T-helper 2 cell treated with Interferon-gamma antibody and Interleukin-4, amounts not matched to agents 5 μg/mL and 100 μg/mL, for 36 hours (primary cell): Measurements from ENCODE around the gene ENHO.

Experiments used
- DNase-seq: peaks from one replicate; pipeline ENCODE4 v3.0.0; 2021; ENCODE audit warnings: low spot score
- H3K27ac Mint-ChIP-seq: one replicate; pipeline ENCODE4 v1.8.0; 2021; ENCODE audit warnings: mild to moderate bottlenecking, mixed read lengths
- H3K27me3 Mint-ChIP-seq: one replicate; pipeline ENCODE4 v1.8.0; 2021; ENCODE audit warnings: low read depth, mixed read lengths
- H3K36me3 Mint-ChIP-seq: one replicate; pipeline ENCODE4 v1.8.0; 2021; ENCODE audit warnings: low read depth, mixed read lengths
- H3K4me1 Mint-ChIP-seq: one replicate; pipeline ENCODE4 v1.8.0; 2021; ENCODE audit warnings: low read depth, mixed read lengths
- H3K4me3 Mint-ChIP-seq: one replicate; pipeline ENCODE4 v1.8.0; 2022; ENCODE audit warnings: mild to moderate bottlenecking, moderate library complexity, mixed read lengths
- H3K9me3 Mint-ChIP-seq: one replicate; pipeline ENCODE4 v1.8.0; 2021; ENCODE audit warnings: mixed read lengths

The ENHO gene

DNA sequence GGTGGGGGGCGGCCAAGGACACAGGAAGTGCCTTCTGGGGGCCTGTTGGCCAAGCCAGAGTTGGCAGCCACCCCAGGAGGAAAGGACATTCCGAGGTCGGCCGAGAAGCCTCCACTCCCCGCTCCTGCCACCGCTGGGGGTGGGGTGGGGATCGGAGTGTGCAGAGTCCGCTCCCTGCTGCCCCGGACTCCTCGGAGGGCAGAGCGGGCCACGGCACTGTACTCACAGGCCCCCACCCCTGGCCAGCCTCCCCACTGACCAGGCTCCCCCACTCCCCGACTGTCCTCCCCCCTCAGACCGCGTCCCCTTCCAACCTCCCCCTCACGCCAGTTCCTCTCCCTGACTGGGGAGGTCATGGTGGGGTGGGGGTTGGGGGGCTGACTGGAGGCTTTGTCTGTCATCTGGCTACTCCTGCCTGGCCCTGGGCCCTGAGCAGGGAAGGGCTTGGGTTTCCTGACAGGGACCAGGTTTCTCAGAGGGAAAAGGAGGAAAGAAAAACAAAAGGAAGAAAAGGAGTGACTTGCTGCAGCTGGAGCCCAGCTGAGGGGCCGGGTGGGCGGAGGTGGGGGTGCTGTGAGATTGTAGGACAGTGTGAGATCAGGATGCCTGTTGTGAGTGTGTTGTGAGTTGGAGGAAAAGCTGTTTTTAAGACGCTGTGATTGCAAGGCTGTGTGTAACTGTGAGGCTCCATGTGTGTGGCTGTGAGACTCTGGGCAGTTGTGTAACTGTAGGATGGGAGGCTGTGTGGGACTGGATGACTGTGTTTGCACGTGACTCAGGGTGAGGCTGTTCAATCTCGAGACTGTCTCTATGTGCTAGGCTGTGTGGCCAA is 37.0 kb upstream of the ENHO start:
- no peak overlapping the region for H3K4me3 Mint-ChIP-seq
- no peaks in the 10 kb centered on the region for H3K36me3 Mint-ChIP-seq
- peaks cover 9% of the 10 kb centered on the region for H3K27me3 Mint-ChIP-seq
- DNase-seq, result no peak
- H3K4me1 Mint-ChIP-seq, result no peaks in the 10 kb centered on the region
- no peak overlapping the region for H3K27ac Mint-ChIP-seq
- H3K9me3 Mint-ChIP-seq, result no peaks in the 10 kb centered on the region

DNA sequence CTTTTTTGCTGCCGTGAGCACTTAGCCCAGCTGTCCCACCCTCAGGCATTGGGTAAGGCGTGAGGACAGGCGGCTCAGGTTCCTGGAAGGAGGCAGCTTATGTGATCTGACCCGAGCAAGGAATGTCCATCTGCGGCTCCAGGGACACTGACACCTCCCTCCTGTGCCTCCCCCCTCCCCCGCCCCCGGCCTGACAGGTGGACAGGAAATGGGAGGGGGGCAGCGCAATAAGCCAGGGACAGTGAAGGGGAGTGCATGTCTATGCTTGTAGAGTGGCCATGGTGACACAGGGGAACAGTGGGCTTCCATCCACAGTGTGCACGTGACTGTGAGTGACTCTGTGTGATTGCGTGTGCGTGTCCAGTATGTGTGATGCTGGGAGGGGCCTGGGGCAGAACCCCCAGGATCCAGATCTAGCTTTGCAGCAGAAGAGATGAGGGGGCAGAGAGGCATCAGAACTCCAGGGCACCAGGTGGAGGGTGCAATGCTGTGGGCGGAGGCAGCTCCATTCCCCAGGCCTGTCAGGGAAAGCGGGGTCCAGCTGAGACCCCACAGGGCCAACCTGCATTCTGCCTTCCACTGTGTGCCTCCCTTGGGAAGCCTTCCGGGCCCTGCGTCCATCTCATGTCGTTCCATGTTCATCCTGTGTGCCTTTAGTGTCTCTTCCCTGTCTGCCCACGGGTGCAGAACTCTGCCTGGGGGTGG is 36.3 kb upstream of the ENHO start:
- no peak overlapping the region for H3K4me3 Mint-ChIP-seq
- H3K27me3 Mint-ChIP-seq, result peaks cover 9% of the 10 kb centered on the region
- no peaks in the 10 kb centered on the region for H3K36me3 Mint-ChIP-seq
- no peaks in the 10 kb centered on the region for H3K9me3 Mint-ChIP-seq
- H3K4me1 Mint-ChIP-seq, result no peaks in the 10 kb centered on the region
- DNase-seq, result no peak
- no peak overlapping the region for H3K27ac Mint-ChIP-seq

DNA sequence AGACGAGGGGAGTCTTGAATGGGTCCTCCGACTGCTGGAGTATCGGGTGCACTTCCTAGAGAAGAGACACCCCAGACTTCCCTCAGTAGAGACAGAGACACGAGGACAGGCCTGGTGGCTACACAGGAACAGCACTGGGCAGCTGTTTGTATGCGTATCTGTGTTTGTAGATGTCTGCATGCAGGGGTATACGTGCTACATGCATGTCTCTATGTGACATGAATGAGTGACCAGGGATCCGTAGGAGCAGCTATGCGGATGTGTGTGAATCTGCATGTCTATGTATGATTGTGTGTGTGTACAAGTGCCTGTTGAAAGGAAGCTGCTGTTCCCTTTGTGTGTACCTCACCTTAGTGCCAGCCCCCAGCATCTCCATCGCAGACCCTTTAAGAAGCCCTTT is 35.6 kb upstream of the ENHO start:
- Mint-ChIP-seq H3K36me3 (no peaks in the 10 kb centered on the region), H3K27ac (no peak overlapping the region), H3K4me3 (no peak overlapping the region), H3K27me3 (peaks cover 9% of the 10 kb centered on the region), H3K9me3 (no peaks in the 10 kb centered on the region), H3K4me1 (no peaks in the 10 kb centered on the region)
- no peak for DNase-seq

DNA sequence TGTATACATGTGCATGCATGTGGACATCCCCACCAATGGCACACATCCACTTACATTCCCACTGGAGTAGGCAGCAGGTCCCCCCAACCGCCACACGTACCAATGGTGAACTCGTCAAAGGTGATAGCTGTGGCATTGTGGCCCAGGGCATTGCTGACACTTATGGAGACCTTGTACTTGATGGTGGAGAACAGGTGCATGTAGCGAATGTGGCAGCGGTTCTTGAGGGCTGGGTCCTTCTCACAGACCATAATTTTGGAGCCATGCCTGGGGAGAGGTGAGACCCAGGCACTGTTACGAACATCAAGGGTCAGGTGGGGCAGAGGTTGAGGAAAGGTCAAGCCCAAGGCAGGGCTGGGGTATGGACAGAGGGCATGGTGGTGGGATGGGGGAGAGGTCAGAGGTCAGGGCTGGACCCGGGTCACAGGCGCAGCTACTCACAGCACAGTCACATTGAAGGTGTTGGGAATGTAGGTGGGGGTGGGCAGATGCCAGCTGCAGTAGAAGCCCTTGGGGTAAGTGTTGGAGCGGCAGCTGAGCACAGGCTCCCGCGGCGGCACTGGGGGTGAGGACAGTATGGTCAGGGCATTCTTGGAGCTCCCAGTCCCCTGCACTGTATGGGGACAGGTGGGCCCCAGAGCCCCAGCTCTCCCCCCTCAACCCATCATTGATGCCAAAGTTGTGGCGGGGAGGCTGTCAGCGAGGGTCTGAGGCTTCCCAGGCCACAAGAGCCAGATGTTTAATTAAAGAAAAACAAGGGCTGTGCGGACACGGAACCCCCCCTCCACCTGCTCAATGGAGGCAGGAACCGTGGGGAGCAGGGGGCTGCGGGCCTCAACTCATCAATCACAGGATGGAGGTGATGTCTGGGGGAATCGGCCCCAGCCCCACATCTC is 34.9 kb upstream of the ENHO start:
- Mint-ChIP-seq H3K9me3 (no peaks in the 10 kb centered on the region), H3K36me3 (no peaks in the 10 kb centered on the region), H3K27ac (no peak overlapping the region), H3K4me3 (no peak overlapping the region), H3K27me3 (peaks cover 9% of the 10 kb centered on the region), H3K4me1 (no peaks in the 10 kb centered on the region)
- no peak for DNase-seq

DNA sequence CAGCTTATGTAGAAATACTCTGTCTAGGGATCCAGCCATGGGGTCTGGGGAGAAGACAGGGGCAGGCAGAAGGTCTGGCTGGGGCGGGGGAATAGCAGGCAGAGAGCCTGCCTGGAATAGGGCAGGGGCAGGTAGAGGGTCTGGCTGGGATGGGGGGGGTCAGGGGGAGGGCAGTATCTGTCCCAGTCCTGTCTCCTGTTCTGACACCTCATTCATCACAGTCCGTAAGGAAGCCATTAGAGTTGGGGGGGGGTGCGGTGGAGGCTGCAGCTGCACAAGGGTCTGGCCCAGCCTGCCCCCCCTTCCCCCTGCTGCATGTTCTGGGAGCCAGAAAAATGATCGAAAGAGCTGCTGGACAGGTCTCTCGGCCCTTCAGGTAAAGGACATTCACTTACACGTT is 34.2 kb upstream of the ENHO start:
- no peak overlapping the region for H3K4me3 Mint-ChIP-seq

DNA sequence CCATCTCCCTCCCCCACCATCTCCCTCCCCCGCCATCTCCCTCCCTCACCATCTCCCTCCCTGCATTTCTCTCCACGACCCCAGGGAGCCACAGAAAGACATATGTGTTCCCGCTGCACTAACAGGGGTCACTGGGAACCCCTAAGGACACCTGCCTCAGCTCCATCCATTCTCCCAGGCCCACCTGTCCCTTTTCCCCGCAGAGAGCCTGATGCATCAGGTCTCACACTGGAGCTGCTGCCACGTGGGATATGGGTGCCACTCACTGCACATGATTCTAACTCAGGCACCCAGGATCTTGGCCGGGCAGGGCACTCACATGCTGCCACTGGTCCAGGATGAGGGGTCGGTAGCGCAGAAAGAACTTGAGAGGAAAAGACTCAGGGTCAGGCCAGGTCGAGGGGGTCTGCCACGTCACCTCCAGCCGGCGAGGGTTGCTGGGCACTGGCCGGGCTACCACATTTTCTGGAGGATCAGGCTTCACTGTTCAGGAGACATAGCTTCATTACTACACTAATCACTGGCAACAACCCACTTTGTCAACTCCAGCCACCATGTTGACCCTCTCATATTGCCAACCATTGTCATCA is 33.2 kb upstream of the ENHO start:
- DNase-seq, result no peak
- peaks cover 8% of the 10 kb centered on the region for H3K27me3 Mint-ChIP-seq
- H3K27ac Mint-ChIP-seq, result no peak overlapping the region
- no peaks in the 10 kb centered on the region for H3K36me3 Mint-ChIP-seq
- no peaks in the 10 kb centered on the region for H3K9me3 Mint-ChIP-seq
- H3K4me3 Mint-ChIP-seq, result no peak overlapping the region
- H3K4me1 Mint-ChIP-seq, result no peaks in the 10 kb centered on the region

More for the DNA sequence above, 34.2 kb upstream of the ENHO start:
- DNase-seq, result no peak
- H3K4me1 Mint-ChIP-seq, result no peaks in the 10 kb centered on the region
- no peaks in the 10 kb centered on the region for H3K9me3 Mint-ChIP-seq
- H3K27ac Mint-ChIP-seq, result no peak overlapping the region
- no peaks in the 10 kb centered on the region for H3K36me3 Mint-ChIP-seq
- peaks cover 9% of the 10 kb centered on the region for H3K27me3 Mint-ChIP-seq

DNA sequence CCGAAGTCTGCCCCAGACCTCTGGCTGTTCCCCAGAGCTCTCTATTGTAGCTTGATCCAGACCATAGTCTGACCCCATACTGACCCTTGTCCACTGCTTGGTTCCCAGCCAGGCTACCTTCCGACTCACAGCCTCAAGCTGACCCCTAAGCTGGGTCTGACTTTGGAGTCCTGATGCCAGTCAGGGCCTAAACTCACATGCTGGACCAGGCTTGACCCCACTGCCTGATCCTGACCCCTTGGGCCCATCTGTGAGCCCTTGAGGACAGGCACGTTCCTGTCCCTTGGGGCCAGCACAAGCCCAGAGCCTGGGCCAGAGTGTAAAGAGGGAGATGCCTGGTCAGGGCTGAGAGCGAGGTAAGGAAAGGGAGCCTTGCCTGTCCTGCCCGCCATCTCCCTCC is 32.7 kb upstream of the ENHO start:
- Mint-ChIP-seq H3K4me1 (no peaks in the 10 kb centered on the region), H3K4me3 (no peak overlapping the region), H3K27ac (no peak overlapping the region), H3K27me3 (peaks cover 8% of the 10 kb centered on the region), H3K9me3 (no peaks in the 10 kb centered on the region), H3K36me3 (no peaks in the 10 kb centered on the region)
- no peak for DNase-seq

DNA sequence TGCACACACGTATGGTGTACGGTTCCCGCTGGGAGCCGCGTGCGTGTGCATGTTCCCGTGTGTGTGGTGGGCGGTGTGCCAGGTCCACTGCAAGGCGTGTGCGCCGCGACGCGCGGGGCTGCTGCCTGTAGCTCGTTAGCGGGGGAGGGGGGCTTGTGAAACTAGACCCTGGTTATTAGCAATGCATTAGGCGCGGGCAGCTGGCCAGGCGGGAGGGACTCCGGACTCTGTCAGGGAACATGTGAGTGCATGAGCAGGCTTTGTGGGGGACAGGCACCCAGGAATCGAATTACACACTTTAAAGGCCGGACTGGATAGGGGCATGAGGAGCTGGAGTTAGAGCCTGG is 32.2 kb upstream of the ENHO start:
- DNase-seq, result no peak
- no peaks in the 10 kb centered on the region for H3K9me3 Mint-ChIP-seq
- H3K27me3 Mint-ChIP-seq, result peaks cover 4% of the 10 kb centered on the region
- no peaks in the 10 kb centered on the region for H3K36me3 Mint-ChIP-seq
- no peak overlapping the region for H3K27ac Mint-ChIP-seq
- no peak overlapping the region for H3K4me3 Mint-ChIP-seq
- H3K4me1 Mint-ChIP-seq, result no peaks in the 10 kb centered on the region

DNA sequence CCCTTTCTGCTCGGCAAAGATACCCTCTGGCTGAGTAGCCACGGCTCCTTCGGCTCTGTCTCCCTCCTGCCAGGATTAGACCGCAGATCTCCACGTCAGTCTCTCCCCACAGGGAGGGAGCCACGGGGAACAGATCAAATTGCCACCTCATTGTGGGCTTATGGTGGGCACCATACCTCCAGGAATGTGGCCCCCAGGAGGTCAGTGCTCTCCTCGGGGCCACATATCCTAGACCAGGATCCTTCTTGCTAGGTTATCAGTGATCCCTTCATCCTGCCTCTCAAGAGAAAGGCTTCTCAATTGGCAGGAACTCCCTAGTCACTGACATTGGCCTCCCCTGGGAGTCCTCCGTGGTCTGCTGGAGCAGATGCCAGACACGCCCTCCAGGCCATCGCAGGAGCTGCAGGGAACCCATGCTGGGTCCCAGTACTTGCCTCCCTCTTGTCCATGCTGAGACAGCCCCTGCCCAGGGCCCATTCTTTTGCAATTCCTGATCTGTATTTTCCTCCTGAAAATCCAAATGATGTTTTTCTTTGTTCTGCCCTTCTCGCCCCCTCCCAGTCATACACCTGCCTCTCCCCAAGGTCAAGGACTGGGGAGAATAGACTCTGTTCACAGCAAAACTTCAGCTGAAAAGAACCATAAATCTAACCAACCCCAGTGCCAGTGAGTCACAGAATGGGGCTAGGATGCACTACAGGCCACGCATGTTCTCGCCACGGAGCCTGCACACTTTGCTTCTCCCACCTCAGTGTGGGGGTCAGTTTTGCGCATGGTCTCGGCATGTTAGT is 31.6 kb upstream of the ENHO start:
- no peaks in the 10 kb centered on the region for H3K4me1 Mint-ChIP-seq
- H3K9me3 Mint-ChIP-seq, result no peaks in the 10 kb centered on the region
- DNase-seq, result no peak
- H3K36me3 Mint-ChIP-seq, result no peaks in the 10 kb centered on the region
- H3K4me3 Mint-ChIP-seq, result no peak overlapping the region
- H3K27ac Mint-ChIP-seq, result no peak overlapping the region
- H3K27me3 Mint-ChIP-seq, result peaks cover 2% of the 10 kb centered on the region

DNA sequence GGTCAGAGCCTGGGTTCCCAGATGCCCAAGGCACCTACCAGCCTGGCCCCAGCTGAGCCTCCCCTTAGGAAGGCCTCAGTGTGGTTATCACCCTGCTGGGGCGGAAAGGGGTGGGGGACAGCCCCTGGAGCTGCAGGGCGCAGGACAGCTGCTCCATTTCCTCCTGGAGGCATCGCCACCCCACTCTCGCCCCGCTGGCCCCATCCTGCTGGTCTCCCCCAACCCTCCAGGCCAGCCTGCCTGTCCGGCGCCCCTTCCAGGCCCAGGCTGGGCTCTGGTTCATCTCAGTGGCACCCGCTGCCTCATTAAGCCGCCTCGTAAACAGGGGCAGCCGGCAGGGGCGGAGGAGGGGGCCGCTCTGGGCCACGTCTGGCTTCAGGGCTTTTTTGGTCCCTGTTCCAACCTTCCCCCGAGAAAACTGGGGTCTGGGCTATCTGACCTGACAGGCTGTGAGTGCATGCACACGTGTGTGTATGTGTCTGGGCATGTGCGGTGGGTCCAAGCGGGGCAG is 30.8 kb upstream of the ENHO start:
- H3K27me3 Mint-ChIP-seq, result peaks cover 2% of the 10 kb centered on the region
- no peak overlapping the region for H3K27ac Mint-ChIP-seq

DNA sequence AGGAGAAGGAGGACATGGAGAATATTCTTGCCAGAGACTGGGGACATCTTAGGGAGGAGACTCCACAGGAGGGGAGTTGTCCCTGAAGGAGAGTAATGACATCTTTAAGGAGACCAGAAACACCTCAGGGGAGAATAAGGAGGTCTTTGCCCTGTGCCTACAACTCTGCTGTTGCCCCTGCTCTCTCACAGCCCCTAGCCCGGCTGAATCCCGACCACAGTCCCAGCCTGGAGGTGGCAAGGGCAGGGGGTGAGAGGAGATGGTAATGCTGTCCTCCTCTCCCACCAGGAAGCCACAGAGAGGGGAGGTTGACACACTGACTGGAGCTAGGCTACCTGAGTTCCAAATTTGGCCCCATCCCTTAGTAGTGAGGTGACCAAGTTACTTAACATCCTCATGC is 30.2 kb upstream of the ENHO start:
- no peak overlapping the region for H3K4me3 Mint-ChIP-seq
- H3K36me3 Mint-ChIP-seq, result no peaks in the 10 kb centered on the region
- H3K27me3 Mint-ChIP-seq, result peaks cover 4% of the 10 kb centered on the region
- no peak overlapping the region for H3K27ac Mint-ChIP-seq
- H3K9me3 Mint-ChIP-seq, result no peaks in the 10 kb centered on the region
- DNase-seq, result no peak
- H3K4me1 Mint-ChIP-seq, result no peaks in the 10 kb centered on the region

More for the DNA sequence above, 30.8 kb upstream of the ENHO start:
- no peaks in the 10 kb centered on the region for H3K36me3 Mint-ChIP-seq
- DNase-seq, result no peak
- no peak overlapping the region for H3K4me3 Mint-ChIP-seq
- H3K4me1 Mint-ChIP-seq, result no peaks in the 10 kb centered on the region
- H3K9me3 Mint-ChIP-seq, result no peaks in the 10 kb centered on the region

DNA sequence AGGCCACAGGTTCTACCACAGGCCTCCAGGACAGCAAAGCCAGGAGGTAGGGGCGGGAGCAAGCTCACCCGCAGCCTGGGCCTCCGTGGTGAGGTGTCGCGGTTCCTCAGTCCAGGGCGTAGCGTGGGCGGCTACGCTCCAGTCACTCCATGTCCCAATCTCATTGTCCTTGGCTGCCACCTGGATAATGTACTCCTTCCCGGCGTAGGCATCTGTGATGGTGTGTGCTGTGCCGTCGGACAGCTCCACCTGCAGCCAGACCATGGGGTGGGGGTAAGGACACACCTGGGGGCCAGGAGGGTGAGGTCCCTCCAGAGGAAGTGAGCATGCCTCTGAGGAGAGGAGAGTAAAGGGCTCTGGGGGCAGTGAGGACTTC is 29.8 kb upstream of the ENHO start:
- no peaks in the 10 kb centered on the region for H3K9me3 Mint-ChIP-seq
- H3K4me1 Mint-ChIP-seq, result no peaks in the 10 kb centered on the region
- no peak overlapping the region for H3K4me3 Mint-ChIP-seq
- no peak for DNase-seq
- peaks cover 4% of the 10 kb centered on the region for H3K27me3 Mint-ChIP-seq
- H3K27ac Mint-ChIP-seq, result no peak overlapping the region
- H3K36me3 Mint-ChIP-seq, result no peaks in the 10 kb centered on the region
